Endothelial cell (in vitro differentiated cells): ENCODE measurements around the gene GSC2. TPM values are rescaled to one million over a fixed set of nuclear protein-coding genes. Genes with fewer than 3 reads are reported as not detected.

Experiments used
- DNase-seq: peaks from one replicate; pipeline ENCODE4 v3.0.0; 2021; ENCODE audit warnings: low spot score
- H3K27ac Mint-ChIP-seq: one replicate; pipeline ENCODE4 v1.8.0; 2021; ENCODE audit warnings: mixed read lengths, inconsistent platforms; ENCODE audit not compliant: unreplicated experiment
- H3K27me3 Mint-ChIP-seq: one replicate; pipeline ENCODE4 v1.8.0; 2021; ENCODE audit warnings: mild to moderate bottlenecking, moderate library complexity, mixed read lengths, inconsistent platforms; ENCODE audit not compliant: unreplicated experiment
- H3K36me3 Mint-ChIP-seq: one replicate; pipeline ENCODE4 v1.8.0; 2021; ENCODE audit warnings: mild to moderate bottlenecking, low read depth, mixed read lengths, inconsistent platforms; ENCODE audit not compliant: unreplicated experiment
- H3K4me1 Mint-ChIP-seq: one replicate; pipeline ENCODE4 v1.8.0; 2021; ENCODE audit warnings: mild to moderate bottlenecking, mixed read lengths, inconsistent platforms; ENCODE audit not compliant: unreplicated experiment
- H3K4me3 Mint-ChIP-seq: one replicate; pipeline ENCODE4 v1.8.0; 2021; ENCODE audit warnings: mild to moderate bottlenecking, mixed read lengths, inconsistent platforms; ENCODE audit not compliant: unreplicated experiment
- H3K9me3 Mint-ChIP-seq: one replicate; pipeline ENCODE4 v1.8.0; 2021; ENCODE audit warnings: mixed read lengths, inconsistent platforms; ENCODE audit not compliant: unreplicated experiment
- total RNA-seq: library from RNA; stranded (reverse); fragmentation: NEBNext Ultra II Directional; extraction: Animal tissue kit (Norgen Biotek cat#: 25700); gene quantifications from one replicate; pipeline ENCODE4 v1.2.1, GENCODE V29; 2021; ENCODE audit not compliant: unreplicated experiment
- TF ChIP-seq, protein P1 (sequence below): fragments of 200-600 bp; sonication (generic); IDR thresholded peaks from one replicate; pipeline ENCODE4 v1.5.0; 2021; ENCODE audit warnings: antibody characterized with exemption; ENCODE audit not compliant: unreplicated experiment

Gene GSC2
- total RNA-seq, 1 donor from 2014 or later, result not detected

DNA sequence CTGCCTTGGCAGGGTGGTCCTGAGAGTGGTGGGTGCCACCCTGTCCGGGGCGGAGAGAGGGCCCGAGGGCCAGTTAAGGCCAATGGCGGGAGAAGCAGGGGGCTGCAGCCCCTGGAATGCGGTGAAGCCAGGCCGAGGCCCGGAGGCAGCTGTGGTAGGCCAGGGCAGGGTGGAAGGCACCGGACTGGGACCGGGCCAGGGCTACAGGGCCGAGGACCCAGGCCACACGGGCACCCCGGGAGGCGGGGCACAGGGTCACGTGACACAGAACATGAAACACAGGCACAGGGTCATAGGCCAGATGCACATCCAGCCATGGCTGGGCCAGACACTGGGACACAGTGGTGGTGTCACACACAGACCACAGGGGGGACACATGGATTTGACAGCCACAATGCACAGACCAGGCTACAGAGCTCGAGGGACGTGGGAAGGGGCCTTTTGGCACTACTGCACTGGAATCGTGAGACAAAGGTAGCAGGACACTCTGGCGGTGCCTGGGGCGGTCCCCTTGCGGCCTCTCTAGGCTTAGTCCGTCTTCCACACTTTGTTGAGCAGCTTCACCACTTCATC, 25.6 kb upstream of the GSC2 start:
- H3K27me3 Mint-ChIP-seq, result peaks cover 10% of the 10 kb centered on the region
- H3K4me3 Mint-ChIP-seq, result no peak overlapping the region
- H3K4me1 Mint-ChIP-seq, result peaks cover 18% of the 10 kb centered on the region
- no peaks in the 10 kb centered on the region for H3K9me3 Mint-ChIP-seq
- peaks cover 7% of the 10 kb centered on the region for H3K36me3 Mint-ChIP-seq
- no peak for DNase-seq
- TF ChIP-seq, protein P1, sequence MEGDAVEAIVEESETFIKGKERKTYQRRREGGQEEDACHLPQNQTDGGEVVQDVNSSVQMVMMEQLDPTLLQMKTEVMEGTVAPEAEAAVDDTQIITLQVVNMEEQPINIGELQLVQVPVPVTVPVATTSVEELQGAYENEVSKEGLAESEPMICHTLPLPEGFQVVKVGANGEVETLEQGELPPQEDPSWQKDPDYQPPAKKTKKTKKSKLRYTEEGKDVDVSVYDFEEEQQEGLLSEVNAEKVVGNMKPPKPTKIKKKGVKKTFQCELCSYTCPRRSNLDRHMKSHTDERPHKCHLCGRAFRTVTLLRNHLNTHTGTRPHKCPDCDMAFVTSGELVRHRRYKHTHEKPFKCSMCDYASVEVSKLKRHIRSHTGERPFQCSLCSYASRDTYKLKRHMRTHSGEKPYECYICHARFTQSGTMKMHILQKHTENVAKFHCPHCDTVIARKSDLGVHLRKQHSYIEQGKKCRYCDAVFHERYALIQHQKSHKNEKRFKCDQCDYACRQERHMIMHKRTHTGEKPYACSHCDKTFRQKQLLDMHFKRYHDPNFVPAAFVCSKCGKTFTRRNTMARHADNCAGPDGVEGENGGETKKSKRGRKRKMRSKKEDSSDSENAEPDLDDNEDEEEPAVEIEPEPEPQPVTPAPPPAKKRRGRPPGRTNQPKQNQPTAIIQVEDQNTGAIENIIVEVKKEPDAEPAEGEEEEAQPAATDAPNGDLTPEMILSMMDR, result no peak
- peak overlapping the region; percentile 52 for H3K27ac Mint-ChIP-seq

DNA sequence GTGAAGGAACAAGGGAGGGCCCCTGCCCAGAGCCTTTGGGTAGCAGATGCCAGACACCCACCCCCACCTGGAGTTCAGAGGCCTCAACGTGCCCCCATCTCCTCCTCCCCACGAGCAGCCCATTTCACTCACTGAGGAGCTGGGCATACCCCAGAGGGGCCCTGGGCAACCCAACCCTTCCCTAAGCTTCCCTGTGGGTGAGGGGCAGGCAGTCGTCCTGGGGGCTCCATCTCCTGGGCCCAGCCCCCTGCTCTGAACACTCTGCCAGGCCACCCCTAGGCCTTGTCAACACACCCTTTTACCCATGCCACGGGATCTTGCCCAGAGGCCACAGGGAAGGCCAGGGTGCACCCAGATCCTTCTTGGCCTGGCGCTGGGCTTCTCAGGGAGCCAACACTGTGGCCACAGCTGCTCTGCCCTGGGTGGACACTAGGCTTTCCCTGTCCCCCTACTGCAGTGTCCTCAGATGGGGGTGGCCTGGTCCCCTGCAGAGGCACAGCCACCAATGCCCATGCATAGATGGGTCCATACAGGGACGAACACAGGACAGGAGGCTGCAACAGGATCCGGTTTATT, 25.0 kb upstream of the GSC2 start:
- Mint-ChIP-seq H3K4me3 (no peak overlapping the region), H3K36me3 (peaks cover 7% of the 10 kb centered on the region), H3K27ac (no peak overlapping the region), H3K27me3 (peaks cover 13% of the 10 kb centered on the region), H3K4me1 (peaks cover 21% of the 10 kb centered on the region), H3K9me3 (no peaks in the 10 kb centered on the region)
- DNase-seq, result no peak
- TF ChIP-seq, protein P1, result no peak

DNA sequence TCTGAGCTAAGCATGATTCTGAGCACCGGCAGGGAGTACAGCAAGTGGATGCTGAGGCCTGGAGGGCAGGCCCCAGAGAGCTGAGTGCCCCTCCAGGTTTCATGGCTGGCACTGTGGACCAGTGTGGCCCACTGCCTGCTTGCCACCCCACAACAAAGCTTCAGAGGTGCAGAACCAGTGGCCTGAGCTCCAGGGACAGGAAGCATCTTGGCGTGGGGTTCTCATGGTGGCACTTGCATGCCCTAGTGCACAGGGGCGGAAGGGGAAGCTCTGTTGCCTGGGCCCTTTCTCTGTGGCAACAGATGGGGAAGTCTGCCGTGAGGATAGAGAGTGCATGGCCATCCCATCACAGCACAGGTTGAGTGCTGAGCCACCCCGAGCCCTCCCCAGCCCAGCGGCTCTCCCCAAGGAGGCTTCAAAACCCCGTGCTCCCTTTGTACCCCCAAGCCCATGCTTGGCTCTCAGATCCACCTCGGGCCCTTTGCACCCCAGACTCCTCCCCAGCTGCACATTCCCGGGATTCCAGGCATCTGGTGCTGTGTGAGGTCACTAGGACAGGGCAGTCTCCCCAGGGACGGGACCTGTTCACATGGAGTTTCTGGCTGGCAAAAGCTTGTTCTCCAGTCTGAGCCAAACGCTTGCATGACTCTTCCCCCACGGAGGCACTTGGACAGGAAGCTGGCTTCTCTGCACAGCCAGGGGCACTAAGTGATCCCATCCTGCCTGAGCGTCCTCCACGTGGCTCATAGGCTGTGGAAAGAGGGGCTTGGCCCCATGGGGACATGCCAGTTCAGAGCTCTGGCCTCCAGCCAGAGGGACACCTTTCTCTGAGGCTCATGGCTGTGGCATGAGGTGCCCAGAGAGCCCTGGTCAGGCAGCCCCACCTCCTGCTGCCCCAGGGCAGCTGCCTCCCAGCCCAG, 24.3 kb upstream of the GSC2 start:
- Mint-ChIP-seq H3K9me3 (no peaks in the 10 kb centered on the region), H3K27ac (no peak overlapping the region), H3K4me3 (no peak overlapping the region), H3K36me3 (peaks cover 7% of the 10 kb centered on the region), H3K27me3 (peaks cover 13% of the 10 kb centered on the region), H3K4me1 (peaks cover 17% of the 10 kb centered on the region)
- no peak for DNase-seq
- TF ChIP-seq, protein P1, result no peak

DNA sequence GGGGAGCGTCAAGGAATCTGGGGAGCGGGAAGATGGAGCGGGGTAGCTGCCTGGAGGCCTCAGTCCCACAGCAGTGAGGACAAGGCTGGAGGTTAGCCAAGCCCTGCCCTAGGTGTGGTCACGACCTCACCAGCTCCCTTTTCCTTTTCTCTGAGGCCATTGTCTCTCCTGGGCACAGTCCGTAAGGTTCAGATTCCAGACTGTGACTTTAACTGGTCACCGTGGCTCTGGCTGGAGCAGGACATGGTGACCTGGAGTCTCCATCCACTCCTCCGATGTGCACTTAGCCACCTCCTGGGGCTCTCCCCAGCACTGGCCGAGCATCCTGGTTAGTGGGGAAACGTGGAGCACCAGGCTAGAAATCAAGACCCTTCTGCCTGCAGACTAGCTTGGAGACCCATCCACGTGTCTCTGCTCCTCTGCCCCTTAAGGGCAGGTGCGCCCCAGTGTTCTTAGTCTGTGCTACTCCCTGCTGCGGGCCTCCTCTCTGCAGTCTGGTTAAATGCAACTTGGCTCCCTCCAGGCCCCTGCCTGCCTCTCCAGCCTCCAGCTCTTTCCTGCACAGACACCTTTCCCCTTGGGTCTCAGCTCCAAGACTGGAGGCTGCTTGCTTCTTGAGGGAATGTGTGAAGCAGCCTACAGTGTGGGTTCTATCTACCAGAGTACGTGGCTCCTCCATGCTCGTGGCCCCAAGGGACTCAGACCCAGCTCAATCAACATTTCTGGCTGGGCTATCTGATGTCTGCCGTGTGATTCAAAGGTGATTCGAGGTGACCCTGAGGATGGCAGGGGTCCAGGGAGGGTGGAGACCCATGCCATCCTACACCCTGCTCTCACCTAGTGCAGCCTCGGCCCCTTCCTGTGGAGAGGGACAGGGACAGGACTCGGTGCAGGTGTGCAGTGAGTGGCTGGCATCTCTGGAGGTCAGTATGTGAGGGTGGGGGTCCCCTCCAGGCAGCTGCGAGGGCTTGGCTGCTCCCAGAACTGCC, 23.2 kb upstream of the GSC2 start:
- peak overlapping the region; percentile 24 for H3K27ac Mint-ChIP-seq
- H3K36me3 Mint-ChIP-seq, result peaks cover 7% of the 10 kb centered on the region
- H3K4me3 Mint-ChIP-seq, result peak overlapping the region; percentile 97
- TF ChIP-seq, protein P1, result no peak
- no peaks in the 10 kb centered on the region for H3K9me3 Mint-ChIP-seq
- peaks cover 20% of the 10 kb centered on the region for H3K27me3 Mint-ChIP-seq
- peaks cover 17% of the 10 kb centered on the region for H3K4me1 Mint-ChIP-seq
- DNase-seq, result no peak
